EL (cell line): ENCODE measurements around the gene EIF3L.

Experiments used
- DNase-seq: peaks from one replicate; pipeline ENCODE4 v3.0.0-alpha.2; 2016

Gene EIF3L

GRCh38 chr22:37930270-37930951 lies 81.2 kb downstream of the EIF3L start:
- DNase-seq, result peak; percentile 38

GRCh38 chr22:37930952-37931440 lies 81.8 kb downstream of the EIF3L start:
- DNase-seq, result no peak

DNA sequence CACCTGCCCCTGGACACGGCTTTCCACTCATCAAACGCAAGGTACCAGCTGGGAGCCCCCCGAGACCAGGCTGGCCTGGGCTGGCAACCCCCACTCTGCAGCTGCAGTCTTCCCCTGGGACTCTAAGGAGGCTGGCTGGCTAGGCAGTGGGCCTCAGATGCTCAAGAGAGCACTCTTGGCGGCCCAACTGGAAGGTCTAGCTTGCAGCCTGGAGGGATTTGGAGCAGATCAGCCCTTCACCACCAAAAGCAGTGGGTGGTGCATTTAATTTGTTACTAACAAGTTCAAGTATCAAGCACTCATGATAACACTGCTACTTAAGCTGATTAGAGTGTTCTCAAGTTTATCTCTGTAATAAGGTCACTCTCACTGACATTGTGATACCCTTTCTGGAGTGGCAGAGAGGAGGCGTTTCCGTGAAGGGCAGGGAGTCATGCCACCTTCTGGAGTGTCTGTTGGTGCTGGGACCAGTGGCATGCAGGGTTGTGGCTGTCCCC lies 82.7 kb downstream of the EIF3L start:
- DNase-seq, result no peak

DNA sequence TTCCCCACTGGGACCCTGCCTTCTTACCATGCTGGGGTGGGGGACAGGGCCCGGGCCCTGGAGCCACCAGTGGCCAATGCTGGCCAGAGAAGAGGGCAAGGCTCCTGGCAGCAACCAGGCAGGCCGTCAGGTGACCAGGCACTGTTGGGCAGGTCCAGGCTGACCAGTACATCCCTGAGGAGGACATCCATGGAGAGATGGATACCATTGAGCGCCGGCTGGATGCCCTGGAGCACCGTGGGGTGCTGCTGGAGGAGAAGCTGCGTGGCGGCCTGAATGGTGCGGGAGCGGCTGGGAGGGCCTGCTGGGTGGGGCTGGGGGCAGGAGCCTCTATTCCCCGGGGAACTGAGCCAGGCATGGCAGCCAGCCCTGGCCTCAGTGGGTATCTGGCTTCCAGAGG lies 83.2 kb downstream of the EIF3L start:
- no peak for DNase-seq

GRCh38 chr22:37932821-37933578 lies 83.8 kb downstream of the EIF3L start:
- DNase-seq, result no peak

DNA sequence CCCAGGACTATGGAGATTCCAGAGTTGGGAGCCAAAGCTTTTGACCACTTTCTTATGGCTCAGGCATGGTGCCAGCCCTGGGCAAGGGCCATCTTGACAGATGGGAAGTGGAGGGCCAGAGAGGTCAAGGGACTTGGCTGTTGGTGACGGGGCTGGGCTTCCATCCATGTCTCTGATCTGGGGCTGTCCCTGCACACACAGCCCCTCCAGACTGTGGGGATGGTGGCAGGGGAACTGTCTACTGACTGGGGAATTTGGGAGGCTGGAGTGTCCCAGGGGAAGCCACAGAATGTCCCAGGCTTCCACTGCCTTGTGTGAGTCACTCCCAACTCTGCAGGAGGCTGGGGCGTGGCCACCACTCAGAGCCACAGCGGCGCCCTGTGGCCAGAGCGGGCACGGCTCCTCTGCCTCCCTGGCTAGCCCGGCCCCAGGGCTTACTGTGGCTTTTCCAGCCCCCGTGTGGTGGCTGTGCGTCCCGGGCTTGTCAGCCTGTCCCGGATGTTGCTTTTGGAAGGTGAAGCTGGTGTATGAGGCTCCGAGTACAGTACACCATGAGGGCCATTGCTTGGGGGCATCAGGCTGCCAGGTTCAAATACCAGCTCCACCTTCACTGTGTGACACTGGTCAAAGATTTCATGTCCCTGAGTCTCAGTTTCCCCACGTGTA lies 84.6 kb downstream of the EIF3L start:
- DNase-seq, result peak; percentile 97
